Measurements from ENCODE around the gene NDUFAF2. TPM values are rescaled to one million over a fixed set of nuclear protein-coding genes. Genes with fewer than 3 reads are reported as not detected.

Gene NDUFAF2, protein sequence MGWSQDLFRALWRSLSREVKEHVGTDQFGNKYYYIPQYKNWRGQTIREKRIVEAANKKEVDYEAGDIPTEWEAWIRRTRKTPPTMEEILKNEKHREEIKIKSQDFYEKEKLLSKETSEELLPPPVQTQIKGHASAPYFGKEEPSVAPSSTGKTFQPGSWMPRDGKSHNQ
- total RNA-seq = 10 to 100 TPM; 35.6 to 38.5 TPM

DNA sequence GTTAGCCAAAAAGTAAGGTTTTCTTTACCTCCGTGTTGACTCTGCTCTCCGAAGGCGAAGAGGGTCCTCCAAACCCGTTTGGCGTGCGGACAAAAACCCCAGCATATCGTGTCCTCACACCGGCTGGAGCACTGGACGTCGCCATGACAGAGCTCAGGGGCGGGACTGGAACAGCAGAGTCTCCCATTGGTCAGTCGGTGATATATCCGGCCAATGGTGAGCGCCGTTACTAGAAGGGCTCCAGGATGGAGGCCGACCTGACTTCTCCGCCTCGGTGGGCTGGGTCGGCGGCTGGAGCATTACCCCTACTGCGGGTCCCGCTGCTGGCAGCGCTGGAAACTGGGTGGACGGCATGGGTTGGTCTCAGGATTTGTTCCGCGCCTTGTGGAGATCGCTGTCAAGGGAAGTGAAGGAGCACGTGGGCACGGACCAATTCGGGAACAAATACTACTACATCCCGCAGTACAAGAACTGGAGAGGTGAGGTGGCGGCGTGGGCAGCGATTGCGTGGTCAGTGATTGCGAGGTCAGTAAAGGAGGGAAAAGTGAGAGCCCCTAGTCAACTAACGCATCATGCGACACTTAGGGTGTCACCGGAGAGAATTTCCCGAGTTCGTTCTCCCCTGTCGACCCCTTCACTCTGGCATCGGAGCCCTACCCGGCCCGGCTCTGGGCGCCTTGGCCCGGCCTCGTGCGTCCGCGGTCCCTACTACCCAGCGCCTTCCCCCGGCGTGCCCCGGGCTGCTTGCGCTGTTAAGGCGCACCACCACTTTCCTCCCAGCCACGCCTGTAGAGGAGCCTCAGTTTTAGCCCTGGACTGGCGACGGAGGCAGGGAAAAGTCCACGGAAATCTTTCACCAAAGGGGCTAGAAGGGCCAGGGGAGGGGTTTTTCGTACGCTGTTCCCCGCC lies at the start of gene NDUFAF2, which contains the start of gene ERCC8:
Gene NDUFAF2, plus strand, starts transcription at position 302 of the 909 bp plus-strand sequence. Its CDS starts 51 bp downstream, at position 353.
Gene ERCC8, minus strand, starts transcription at position 167 of the 909 bp plus-strand sequence. Its CDS starts 62 bp downstream, at position 105.
- Mint-ChIP-seq H3K4me1 (ENCODE audit: low read depth) (peaks cover 24% of the 10 kb centered on the region), H3K36me3 (ENCODE audit: low read depth) (peaks cover 7% of the 10 kb centered on the region), H3K27me3 (ENCODE audit: low read depth) (no peaks in the 10 kb centered on the region), H3K4me3 (no peak within 1 kb of the TSS), H3K27ac (peak within 1 kb of the TSS; percentile 62), H3K9me3 (no peaks in the 10 kb centered on the region)
- intact Hi-C loops (cut with micrococcal nuclease) = loop anchor here (1.0 to 5.0 kb wide), 10 partner anchors 14 to 1459 kb away; partner anchors contain the start of genes DEPDC1B, SMIM15 and ZSWIM6
- CTCF ChIA-PET = interaction anchor here (0.9 kb wide), 1 partner anchor 110 kb away, joined by 4 read pairs; no protein-coding TSS in a partner anchor
- peak; percentile 92 for DNase-seq

DNA sequence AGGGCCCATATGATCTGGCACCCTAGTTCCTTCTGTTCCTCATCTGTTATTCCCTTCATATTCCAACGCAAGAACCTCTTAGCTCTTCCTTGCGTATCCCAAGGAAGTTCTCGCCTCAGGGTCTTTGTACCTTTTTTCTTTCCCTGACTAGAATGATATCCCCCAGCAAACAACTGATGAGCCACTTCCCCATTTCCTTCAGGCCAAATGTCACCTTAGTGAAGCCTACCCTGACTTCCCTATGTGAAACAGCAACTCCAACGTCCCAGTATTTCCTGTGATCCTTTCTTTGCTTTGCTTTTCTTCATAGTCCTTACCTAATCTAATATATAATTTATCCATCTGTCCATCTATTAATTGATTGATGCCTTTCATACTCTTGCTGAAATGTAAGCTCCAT lies 48.0 kb upstream of the NDUFAF2 start:
- intact Hi-C loops (cut with micrococcal nuclease) = no loop called here
- CTCF ChIA-PET = no interaction called here
- no peaks in the 10 kb centered on the region for H3K27me3 Mint-ChIP-seq (ENCODE audit: low read depth)
- peaks cover 49% of the 10 kb centered on the region for H3K36me3 Mint-ChIP-seq (ENCODE audit: low read depth)
- no peaks in the 10 kb centered on the region for H3K4me1 Mint-ChIP-seq (ENCODE audit: low read depth)
- H3K27ac Mint-ChIP-seq = no peak overlapping the region
- no peaks in the 10 kb centered on the region for H3K9me3 Mint-ChIP-seq
- DNase-seq = no peak
- no peak overlapping the region for H3K4me3 Mint-ChIP-seq

DNA sequence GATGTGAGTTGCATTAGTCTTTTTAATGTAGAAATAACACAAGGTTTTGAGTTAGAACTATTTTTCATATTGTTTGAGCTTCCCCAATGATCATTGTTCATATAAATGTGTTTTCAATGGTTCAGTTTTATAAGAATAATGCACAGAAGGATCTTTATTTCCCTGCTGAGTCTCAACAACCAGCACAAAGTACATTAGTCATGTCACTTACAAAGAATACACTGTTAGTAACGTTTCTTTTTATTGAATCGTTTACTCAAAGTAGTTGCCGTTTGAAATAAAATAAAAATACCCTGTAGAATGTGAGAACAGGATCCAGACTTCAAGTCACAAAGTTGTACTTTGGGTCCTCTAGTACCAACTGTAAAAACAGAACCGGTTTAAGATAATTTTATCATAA lies 41.6 kb upstream of the NDUFAF2 start:
- peaks cover 20% of the 10 kb centered on the region for H3K36me3 Mint-ChIP-seq (ENCODE audit: low read depth)
- H3K27ac Mint-ChIP-seq = no peak overlapping the region
- intact Hi-C loops (cut with micrococcal nuclease) = no loop called here
- DNase-seq = no peak
- H3K27me3 Mint-ChIP-seq (ENCODE audit: low read depth) = no peaks in the 10 kb centered on the region
- no peak overlapping the region for H3K4me3 Mint-ChIP-seq
- H3K9me3 Mint-ChIP-seq = no peaks in the 10 kb centered on the region
- no peaks in the 10 kb centered on the region for H3K4me1 Mint-ChIP-seq (ENCODE audit: low read depth)
- CTCF ChIA-PET = no interaction called here

DNA sequence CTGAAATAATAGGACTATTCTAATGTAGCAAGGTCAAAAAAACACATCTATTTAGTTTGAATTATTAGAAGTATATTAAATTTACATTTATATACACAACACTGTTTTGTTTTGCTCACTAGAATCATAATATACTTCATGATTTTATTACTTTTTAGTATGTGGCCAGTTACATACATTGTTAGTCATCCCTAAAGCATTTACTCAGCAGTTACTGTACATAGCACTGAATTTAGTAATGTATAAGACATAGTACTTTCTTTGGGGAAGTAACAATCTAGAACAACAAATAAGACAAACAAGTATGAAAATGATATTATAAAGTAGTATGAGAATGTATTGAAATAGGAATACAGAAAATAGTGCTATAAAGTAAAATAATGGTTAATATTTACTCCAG lies 28.4 kb upstream of the NDUFAF2 start:
- Mint-ChIP-seq H3K27me3 (ENCODE audit: low read depth) (no peaks in the 10 kb centered on the region), H3K36me3 (ENCODE audit: low read depth) (peaks cover 56% of the 10 kb centered on the region), H3K4me1 (ENCODE audit: low read depth) (no peaks in the 10 kb centered on the region), H3K9me3 (peaks cover 6% of the 10 kb centered on the region), H3K4me3 (no peak overlapping the region), H3K27ac (no peak overlapping the region)
- intact Hi-C loops (cut with micrococcal nuclease) = no loop called here
- no peak for DNase-seq
- CTCF ChIA-PET = interaction anchor here (0.7 kb wide), 1 partner anchor 272 kb away, joined by 3 read pairs; no protein-coding TSS in a partner anchor

DNA sequence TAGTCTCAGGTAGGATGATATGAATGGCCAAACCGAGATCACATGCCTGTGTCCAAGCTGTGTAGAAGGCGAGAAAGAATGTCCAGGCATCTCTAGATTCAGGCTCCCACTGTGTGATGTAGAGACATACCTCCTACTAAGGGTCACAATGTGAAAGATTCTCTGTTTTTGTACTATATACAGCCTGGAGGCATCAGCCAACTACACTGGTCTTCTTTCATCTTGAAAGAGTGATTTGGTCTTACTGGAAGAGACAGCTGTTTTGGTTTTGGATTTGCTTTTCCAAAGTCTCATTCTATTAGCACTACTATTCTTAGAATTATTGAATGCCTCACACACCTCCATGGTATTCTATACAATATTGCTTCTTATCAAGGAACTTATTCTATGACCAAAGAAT lies 26.5 kb upstream of the NDUFAF2 start:
- peaks cover 5% of the 10 kb centered on the region for H3K9me3 Mint-ChIP-seq
- no peak overlapping the region for H3K4me3 Mint-ChIP-seq
- DNase-seq = no peak
- CTCF ChIA-PET = interaction anchor here (0.5 kb wide), 1 partner anchor 1225 kb away, joined by 5 read pairs; no protein-coding TSS in a partner anchor
- H3K27me3 Mint-ChIP-seq (ENCODE audit: low read depth) = no peaks in the 10 kb centered on the region
- H3K27ac Mint-ChIP-seq = no peak overlapping the region
- H3K4me1 Mint-ChIP-seq (ENCODE audit: low read depth) = no peaks in the 10 kb centered on the region
- H3K36me3 Mint-ChIP-seq (ENCODE audit: low read depth) = peaks cover 49% of the 10 kb centered on the region
- intact Hi-C loops (cut with micrococcal nuclease) = no loop called here

DNA sequence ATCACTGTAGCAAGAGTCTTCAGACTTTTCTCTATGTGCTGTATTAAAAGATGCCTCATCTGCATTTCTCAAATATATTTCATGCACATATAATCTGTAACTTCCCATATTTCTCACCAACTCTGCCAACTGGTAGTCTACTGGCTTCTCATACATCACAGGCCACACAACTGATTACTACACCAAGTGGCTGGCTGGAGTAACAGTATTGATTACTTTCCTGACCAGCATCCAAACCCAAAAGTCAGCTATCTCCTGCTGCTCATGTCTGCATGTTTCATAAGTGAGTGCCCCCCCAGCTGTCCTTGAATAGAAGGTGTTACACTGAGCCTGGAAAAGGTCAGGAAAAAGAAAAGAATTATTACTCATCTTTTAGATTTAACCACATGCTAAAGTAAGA lies 17.6 kb upstream of the NDUFAF2 start:
- intact Hi-C loops (cut with micrococcal nuclease) = no loop called here
- Mint-ChIP-seq H3K4me1 (ENCODE audit: low read depth) (no peaks in the 10 kb centered on the region), H3K36me3 (ENCODE audit: low read depth) (peaks cover 11% of the 10 kb centered on the region), H3K27ac (no peak overlapping the region), H3K4me3 (no peak overlapping the region), H3K27me3 (ENCODE audit: low read depth) (no peaks in the 10 kb centered on the region), H3K9me3 (no peaks in the 10 kb centered on the region)
- CTCF ChIA-PET = interaction anchor here (0.6 kb wide), 2 partner anchors 613 to 1516 kb away, joined by 3 to 4 read pairs; no protein-coding TSS in a partner anchor
- no peak for DNase-seq

DNA sequence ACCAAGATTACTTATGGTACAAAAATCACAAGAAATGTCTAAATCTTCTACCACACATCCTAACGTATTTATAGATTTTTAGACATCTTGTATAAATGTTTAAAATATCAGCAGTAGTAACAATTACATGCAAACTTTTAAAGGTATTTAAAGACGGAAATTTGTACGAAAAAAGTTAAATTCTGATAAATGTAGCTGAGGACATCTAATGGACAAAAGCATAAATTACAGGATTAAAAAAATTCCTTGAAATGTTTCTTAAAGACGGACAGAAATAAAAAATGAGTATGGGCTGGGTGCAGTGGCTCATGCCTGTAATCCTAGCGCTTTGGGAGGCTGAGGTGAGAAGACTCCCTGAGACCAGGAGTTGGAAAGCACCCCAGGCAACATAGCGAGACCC lies 16.0 kb upstream of the NDUFAF2 start:
- no peak for DNase-seq
- CTCF ChIA-PET = interaction anchor here (1.4 kb wide), 1 partner anchor 11 kb away, joined by 3 read pairs; no protein-coding TSS in a partner anchor
- peaks cover 11% of the 10 kb centered on the region for H3K36me3 Mint-ChIP-seq (ENCODE audit: low read depth)
- H3K4me3 Mint-ChIP-seq = no peak overlapping the region
- H3K4me1 Mint-ChIP-seq (ENCODE audit: low read depth) = no peaks in the 10 kb centered on the region
- H3K27me3 Mint-ChIP-seq (ENCODE audit: low read depth) = no peaks in the 10 kb centered on the region
- H3K9me3 Mint-ChIP-seq = no peaks in the 10 kb centered on the region
- no peak overlapping the region for H3K27ac Mint-ChIP-seq
- intact Hi-C loops (cut with micrococcal nuclease) = no loop called here

DNA sequence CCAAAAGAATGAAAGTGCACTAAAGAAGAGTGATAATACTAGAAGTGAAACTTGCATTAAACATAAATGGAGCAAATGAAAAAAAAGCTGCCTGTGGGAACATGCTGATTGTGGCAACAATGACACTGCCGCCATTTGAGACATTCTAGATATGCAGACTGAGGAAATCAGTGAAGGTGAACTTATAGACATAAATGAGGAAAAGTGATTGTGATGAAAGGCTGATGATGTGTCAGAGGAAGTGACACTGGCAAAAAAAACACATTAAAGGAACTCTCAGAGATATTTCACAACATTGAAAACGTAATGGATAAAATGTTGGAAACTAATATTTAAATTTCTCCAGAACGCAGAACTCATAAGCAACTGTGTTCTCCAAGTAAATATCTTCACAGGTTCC lies 1.4 kb upstream of the NDUFAF2 start:
- intact Hi-C loops (cut with micrococcal nuclease) = no loop called here
- peaks cover 5% of the 10 kb centered on the region for H3K36me3 Mint-ChIP-seq (ENCODE audit: low read depth)

DNA sequence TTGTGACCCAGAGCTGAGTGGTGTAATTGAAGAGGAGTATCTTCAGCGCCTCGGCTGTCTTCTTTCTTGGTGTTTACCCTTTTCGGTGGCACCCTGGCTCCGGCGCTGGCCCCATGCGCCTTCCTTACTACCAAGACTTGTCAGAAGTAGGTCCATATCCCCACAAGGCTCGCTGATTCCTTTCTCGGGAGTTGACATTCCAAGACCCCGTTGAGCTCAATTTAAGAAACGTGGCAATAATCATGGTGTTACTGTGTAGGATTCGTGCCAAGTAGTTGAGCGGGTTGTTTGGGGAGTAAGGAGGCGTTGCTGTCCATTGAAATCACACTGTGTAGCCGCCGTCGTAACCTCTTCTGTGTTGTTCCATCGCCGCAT lies 795 bp downstream of the NDUFAF2 start:
- intact Hi-C loops (cut with micrococcal nuclease) = loop anchor here (1.0 to 5.0 kb wide), 10 partner anchors 14 to 1459 kb away; partner anchors contain the start of genes DEPDC1B, SMIM15 and ZSWIM6
- peak; percentile 43 for DNase-seq
- H3K36me3 Mint-ChIP-seq (ENCODE audit: low read depth) = peaks cover 10% of the 10 kb centered on the region
- H3K9me3 Mint-ChIP-seq = no peaks in the 10 kb centered on the region
- H3K4me3 Mint-ChIP-seq = no peak overlapping the region
- no peaks in the 10 kb centered on the region for H3K27me3 Mint-ChIP-seq (ENCODE audit: low read depth)
- peaks cover 26% of the 10 kb centered on the region for H3K4me1 Mint-ChIP-seq (ENCODE audit: low read depth)
- H3K27ac Mint-ChIP-seq = peak overlapping the region; percentile 62
- CTCF ChIA-PET = interaction anchor here (0.7 to 1.4 kb wide), 3 partner anchors 63 to 246 kb away, joined by 3 to 4 read pairs (median 3); partner anchors contain the start of gene DEPDC1B

More for the DNA sequence above, 1.4 kb upstream of the NDUFAF2 start:
- no peak overlapping the region for H3K4me3 Mint-ChIP-seq
- H3K27ac Mint-ChIP-seq = no peak overlapping the region
- no peaks in the 10 kb centered on the region for H3K9me3 Mint-ChIP-seq
- H3K27me3 Mint-ChIP-seq (ENCODE audit: low read depth) = no peaks in the 10 kb centered on the region
- peaks cover 17% of the 10 kb centered on the region for H3K4me1 Mint-ChIP-seq (ENCODE audit: low read depth)
- no peak for DNase-seq
- CTCF ChIA-PET = no interaction called here

DNA sequence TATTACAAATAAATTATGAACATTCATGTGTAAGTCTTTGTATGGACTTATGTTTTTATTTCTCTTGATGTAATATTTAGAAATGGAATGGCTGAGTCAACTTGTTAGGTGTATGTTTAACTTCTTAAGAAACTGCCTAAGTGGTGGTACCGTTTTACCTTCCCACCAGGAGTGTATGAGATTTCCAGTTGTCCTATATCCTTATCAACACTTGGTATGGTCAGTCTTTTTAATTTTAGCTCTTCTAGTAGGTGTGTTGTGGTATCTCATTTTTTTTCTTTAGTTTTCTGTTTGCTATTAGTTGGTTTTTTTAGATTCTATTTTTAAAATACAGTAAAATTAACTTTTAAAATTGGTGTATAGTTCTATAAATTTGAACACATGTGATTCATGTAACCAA lies 3.7 kb downstream of the NDUFAF2 start:
- H3K4me3 Mint-ChIP-seq = no peak overlapping the region
- peaks cover 11% of the 10 kb centered on the region for H3K36me3 Mint-ChIP-seq (ENCODE audit: low read depth)
- H3K9me3 Mint-ChIP-seq = no peaks in the 10 kb centered on the region
- H3K27me3 Mint-ChIP-seq (ENCODE audit: low read depth) = no peaks in the 10 kb centered on the region
- intact Hi-C loops (cut with micrococcal nuclease) = loop anchor here (5.0 kb wide), 3 partner anchors 271 to 1136 kb away; no protein-coding TSS in a partner anchor
- DNase-seq = no peak
- H3K27ac Mint-ChIP-seq = no peak overlapping the region
- H3K4me1 Mint-ChIP-seq (ENCODE audit: low read depth) = peaks cover 27% of the 10 kb centered on the region
- CTCF ChIA-PET = no interaction called here

DNA sequence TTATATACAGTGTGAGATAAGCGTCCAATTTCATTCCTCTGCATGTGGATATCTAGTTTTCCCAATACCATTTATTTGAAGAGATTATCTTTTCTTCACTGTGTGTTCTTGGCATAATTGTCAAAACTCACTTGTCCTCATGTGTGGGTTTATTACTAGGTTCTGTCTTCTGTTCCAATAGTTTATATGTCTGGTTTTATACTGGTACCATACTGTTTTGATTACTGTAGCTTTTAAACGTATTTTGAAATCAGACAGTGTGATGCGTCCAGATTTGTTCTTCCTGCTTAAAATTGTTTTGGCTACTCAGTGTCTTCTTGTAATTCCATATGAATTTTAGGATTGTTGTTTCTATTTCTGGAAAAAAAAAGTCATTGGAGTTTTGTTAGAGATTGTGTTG lies 10.2 kb downstream of the NDUFAF2 start:
- H3K36me3 Mint-ChIP-seq (ENCODE audit: low read depth) = peaks cover 7% of the 10 kb centered on the region
- CTCF ChIA-PET = no interaction called here
- H3K4me1 Mint-ChIP-seq (ENCODE audit: low read depth) = peaks cover 9% of the 10 kb centered on the region
- intact Hi-C loops (cut with micrococcal nuclease) = loop anchor here (5.0 kb wide), 1 partner anchor 97 kb away; no protein-coding TSS in a partner anchor
- no peak overlapping the region for H3K4me3 Mint-ChIP-seq
- no peaks in the 10 kb centered on the region for H3K27me3 Mint-ChIP-seq (ENCODE audit: low read depth)
- H3K9me3 Mint-ChIP-seq = peaks cover 7% of the 10 kb centered on the region
- DNase-seq = no peak
- H3K27ac Mint-ChIP-seq = no peak overlapping the region

DNA sequence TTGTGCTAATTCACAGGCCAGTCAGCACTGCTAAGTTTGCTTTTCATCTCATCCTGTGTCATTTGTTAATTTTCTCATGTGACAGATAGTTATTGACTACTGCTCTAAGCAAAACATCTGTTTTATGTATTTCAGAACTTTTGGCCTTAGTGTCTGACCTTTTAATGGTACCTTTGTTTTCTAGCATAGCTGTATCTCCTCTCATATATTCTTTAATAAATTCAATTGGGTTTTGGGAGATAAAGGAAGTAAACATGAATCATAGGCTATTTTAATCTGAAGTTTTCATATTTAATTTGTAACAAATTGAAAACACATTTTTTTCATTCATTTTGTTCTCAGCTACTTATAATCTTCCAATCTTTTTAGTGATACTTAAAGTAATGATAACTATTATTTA lies 13.1 kb downstream of the NDUFAF2 start:
- CTCF ChIA-PET = interaction anchor here (1.2 to 2.0 kb wide), 5 partner anchors 11 to 701 kb away, joined by 3 to 16 read pairs (median 3); no protein-coding TSS in a partner anchor
- H3K9me3 Mint-ChIP-seq = peaks cover 7% of the 10 kb centered on the region
- peaks cover 4% of the 10 kb centered on the region for H3K36me3 Mint-ChIP-seq (ENCODE audit: low read depth)
- intact Hi-C loops (cut with micrococcal nuclease) = loop anchor here (5.0 kb wide), 1 partner anchor 94 kb away; no protein-coding TSS in a partner anchor
- peaks cover 8% of the 10 kb centered on the region for H3K4me1 Mint-ChIP-seq (ENCODE audit: low read depth)
- DNase-seq = no peak
- H3K27me3 Mint-ChIP-seq (ENCODE audit: low read depth) = no peaks in the 10 kb centered on the region
- no peak overlapping the region for H3K27ac Mint-ChIP-seq
- H3K4me3 Mint-ChIP-seq = no peak overlapping the region
